K562 (cell line): ENCODE results near the gene GFOD2. TPM values are rescaled to one million over a fixed set of nuclear protein-coding genes. Genes with fewer than 3 reads are reported as not detected.

Experiments
- CEBPB ChIP-seq: fragments of 450-650 bp; IDR thresholded peaks from 2 replicates; pipeline ENCODE4 v1.6.1; 2016; ENCODE audit warnings: missing genetic modification characterization, missing compliant biosample characterization
- CHD1 ChIP-seq: fragments of 200-600 bp; sonication (generic); IDR thresholded peaks from one replicate; pipeline ENCODE4 v1.6.1; 2012; ENCODE audit warnings: mild to moderate bottlenecking, moderate library complexity, low read length, inconsistent platforms
- EHMT2 ChIP-seq: fragments of 450-650 bp; IDR thresholded peaks from 2 replicates; pipeline ENCODE4 v1.6.1; 2018; ENCODE audit warnings: antibody characterized with exemption
- HDAC1 ChIP-seq, 2 experiments: fragments of 450-650 bp; IDR thresholded peaks; 2 replicates each; pipeline ENCODE4 v1.6.1; 2016 to 2017; ENCODE audit warnings: inconsistent platforms in 1 of 2, mild to moderate bottlenecking in 1 of 2, moderate library complexity in 1 of 2
- MED1 ChIP-seq: sonication (generic); formaldehyde crosslinking; IDR thresholded peaks from 2 replicates; pipeline ENCODE4 v1.8.1; 2023; ENCODE audit warnings: missing genetic modification reagents, borderline replicate concordance
- PHB ChIP-seq: fragments of 250-450 bp; sonication (Bioruptor Pico); IDR thresholded peaks from 2 replicates; pipeline ENCODE4 v1.5.0; 2021
- SNAPC5 ChIP-seq: fragments of 250-450 bp; sonication (Bioruptor Pico); IDR thresholded peaks from 2 replicates; pipeline ENCODE4 v1.8.0; 2021; ENCODE audit warnings: moderate library complexity, mild to moderate bottlenecking, inconsistent platforms
- TGIF2 ChIP-seq: sonication (generic); formaldehyde crosslinking; IDR thresholded peaks from 2 replicates; pipeline ENCODE4 v1.8.1; 2022; ENCODE audit warnings: mild to moderate bottlenecking, missing genetic modification reagents, moderate library complexity
- TOE1 ChIP-seq, 2 experiments: fragments of 450-650 bp in 1 of 2; sonication (generic) in 1 of 2; formaldehyde crosslinking in 1 of 2; IDR thresholded peaks; 2 replicates each; pipeline versions ENCODE4 v1.7.1 to v1.8.0; 2016 to 2022; ENCODE audit warnings: borderline replicate concordance in 2 of 2, mild to moderate bottlenecking in 2 of 2, antibody characterized with exemption in 1 of 2, inconsistent platforms in 1 of 2, low read depth in 1 of 2, missing genetic modification reagents in 1 of 2, moderate library complexity in 1 of 2
- YY1 ChIP-seq, 3 experiments: IDR thresholded peaks; 2 replicates each; pipeline ENCODE4 v1.6.1; 2011; ENCODE audit warnings: low read length in 2 of 3, mild to moderate bottlenecking in 2 of 3, moderate library complexity in 2 of 3, borderline replicate concordance in 1 of 3, control low read depth in 1 of 3, low read depth in 1 of 3; ENCODE audit not compliant: insufficient read depth in 3 of 3, insufficient replicate concordance in 2 of 3, control insufficient read depth in 1 of 3, insufficient read length in 1 of 3; ENCODE audit errors: extremely low read depth in 1 of 3
- ZKSCAN3 ChIP-seq: fragments of 250-450 bp; sonication (Bioruptor Pico); IDR thresholded peaks from 2 replicates; pipeline ENCODE4 v1.4.0; 2020
- ZNF175 ChIP-seq: fragments of 200-800 bp; sonication (Bioruptor generic); IDR thresholded peaks from 2 replicates; pipeline ENCODE4 v1.6.1; 2016; ENCODE audit warnings: low read depth, mild to moderate bottlenecking, missing genetic modification characterization, missing compliant biosample characterization
- polyA plus RNA-seq, 8 experiments: library from polyadenylated mRNA; depleted of rRNA in 4 of 8; stranded (reverse) in 5 of 8; unstranded in 3 of 8; fragments of >200 nt; fragmentation: Nextera tagmentation in 2 of 8; fragmentation: Illumina TruSeq in 1 of 8; extraction: Ambion mirVana in 2 of 8; extraction: Trizol in 1 of 8; gene quantifications; 2 replicates each; pipeline versions ENCODE4 v1.2.1 to v1.2.3, GENCODE V29; 2011 to 2014; ENCODE audit warnings: inconsistent platforms in 1 of 8, missing spikeins in 1 of 8
- total RNA-seq, 7 experiments: library from RNA; depleted of rRNA in 6 of 7; stranded (reverse); fragments of >200 nt in 6 of 7; fragmentation: Illumina TruSeq in 2 of 7; extraction: Trizol in 2 of 7; gene quantifications; 2 replicates each; pipeline versions ENCODE4 v1.2.1 to v1.2.3, GENCODE V29; 2011 to 2021; ENCODE audit warnings: low replicate concordance in 1 of 7
- TF ChIP-seq, protein P1 (sequence below), 2 experiments: fragments of 450-650 bp; formaldehyde crosslinking in 1 of 2; IDR thresholded peaks; 2 replicates each; pipeline versions ENCODE4 v1.4.0 to v1.6.1; 2014 to 2020; ENCODE audit warnings: mild to moderate bottlenecking in 2 of 2, borderline replicate concordance in 1 of 2, low read depth in 1 of 2
- TF ChIP-seq, protein P2 (sequence below): fragments of 450-650 bp; IDR thresholded peaks from 2 replicates; pipeline ENCODE4 v1.6.1; 2016; ENCODE audit warnings: antibody characterized with exemption

The GFOD2 gene
- total and polyA plus RNA-seq, 9 of the 15 experiments (the other 6 are each of a cell fraction or from before 2014, with no cell fraction given) = 1.9 to 15.8 (median 11.1) TPM

DNA sequence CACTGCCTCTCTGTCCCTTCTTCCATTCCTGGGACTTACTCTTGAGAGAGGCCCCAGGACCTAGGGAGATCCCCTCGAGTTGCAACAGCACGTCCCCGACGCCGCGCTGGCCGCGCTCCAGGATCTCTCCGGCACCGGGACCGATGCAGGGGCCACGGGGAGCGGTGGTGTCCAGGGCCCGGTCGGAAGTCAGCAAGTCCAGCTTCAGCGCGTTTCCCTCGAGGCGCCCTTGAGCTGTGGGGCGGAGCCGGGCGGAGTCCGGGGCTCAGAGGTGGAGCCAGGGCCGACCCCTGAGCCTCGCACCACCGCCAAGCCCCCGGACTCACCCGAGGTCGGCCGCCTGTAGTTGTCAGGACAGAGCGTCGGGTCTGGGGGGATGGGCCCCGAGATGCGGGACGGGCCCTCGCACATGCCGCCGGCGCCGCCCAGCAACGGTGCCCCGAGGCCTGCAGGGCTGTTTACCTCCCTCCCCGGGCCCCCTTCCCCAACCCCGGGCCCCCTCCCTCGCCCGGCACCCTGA is 53.0 kb downstream of the GFOD2 start (continued):
- TF ChIP-seq, protein P1, sequence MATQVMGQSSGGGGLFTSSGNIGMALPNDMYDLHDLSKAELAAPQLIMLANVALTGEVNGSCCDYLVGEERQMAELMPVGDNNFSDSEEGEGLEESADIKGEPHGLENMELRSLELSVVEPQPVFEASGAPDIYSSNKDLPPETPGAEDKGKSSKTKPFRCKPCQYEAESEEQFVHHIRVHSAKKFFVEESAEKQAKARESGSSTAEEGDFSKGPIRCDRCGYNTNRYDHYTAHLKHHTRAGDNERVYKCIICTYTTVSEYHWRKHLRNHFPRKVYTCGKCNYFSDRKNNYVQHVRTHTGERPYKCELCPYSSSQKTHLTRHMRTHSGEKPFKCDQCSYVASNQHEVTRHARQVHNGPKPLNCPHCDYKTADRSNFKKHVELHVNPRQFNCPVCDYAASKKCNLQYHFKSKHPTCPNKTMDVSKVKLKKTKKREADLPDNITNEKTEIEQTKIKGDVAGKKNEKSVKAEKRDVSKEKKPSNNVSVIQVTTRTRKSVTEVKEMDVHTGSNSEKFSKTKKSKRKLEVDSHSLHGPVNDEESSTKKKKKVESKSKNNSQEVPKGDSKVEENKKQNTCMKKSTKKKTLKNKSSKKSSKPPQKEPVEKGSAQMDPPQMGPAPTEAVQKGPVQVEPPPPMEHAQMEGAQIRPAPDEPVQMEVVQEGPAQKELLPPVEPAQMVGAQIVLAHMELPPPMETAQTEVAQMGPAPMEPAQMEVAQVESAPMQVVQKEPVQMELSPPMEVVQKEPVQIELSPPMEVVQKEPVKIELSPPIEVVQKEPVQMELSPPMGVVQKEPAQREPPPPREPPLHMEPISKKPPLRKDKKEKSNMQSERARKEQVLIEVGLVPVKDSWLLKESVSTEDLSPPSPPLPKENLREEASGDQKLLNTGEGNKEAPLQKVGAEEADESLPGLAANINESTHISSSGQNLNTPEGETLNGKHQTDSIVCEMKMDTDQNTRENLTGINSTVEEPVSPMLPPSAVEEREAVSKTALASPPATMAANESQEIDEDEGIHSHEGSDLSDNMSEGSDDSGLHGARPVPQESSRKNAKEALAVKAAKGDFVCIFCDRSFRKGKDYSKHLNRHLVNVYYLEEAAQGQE (IDR thresholded peaks at IDR 0.05; ENCODE audit: borderline replicate concordance) = no peak
- TF ChIP-seq, protein P1 (CRISPR knock-in tag; IDR thresholded peaks at IDR 0.05; ENCODE audit: low read depth) = no peak
- TF ChIP-seq EHMT2 (no peak), TGIF2 (no peak), HDAC1 (IDR thresholded peaks at IDR 0.05) (0 out of 4 replicates have a peak, but pooled peaks of 1 of the 2 experiments have one; percentile 19), CEBPB (tag) (0 out of 2 replicates have a peak, but pooled peaks have one; percentile 12), CHD1 (peak; percentile 22), ZKSCAN3 (CRISPR knock-in tag) (no peak), TOE1 (IDR thresholded peaks at IDR 0.05; ENCODE audit: borderline replicate concordance) (no peak), TOE1 (CRISPR knock-in tag; IDR thresholded peaks at IDR 0.05; ENCODE audit: borderline replicate concordance, low read depth) (no peak), YY1 (IDR thresholded peaks at IDR 0.05; ENCODE audit: borderline replicate concordance in 1 of 3, control insufficient read depth in 1 of 3, extremely low read depth in 1 of 3, insufficient read depth in 3 of 3, insufficient read length in 1 of 3, insufficient replicate concordance in 2 of 3, low read depth in 1 of 3, low read length in 2 of 3) (no peak), ZNF175 (CRISPR knock-in tag) (no peak), MED1 (CRISPR knock-in tag) (no peak), PHB (CRISPR knock-in tag) (no peak), SNAPC5 (CRISPR knock-in tag) (no peak)
- TF ChIP-seq, protein P2, sequence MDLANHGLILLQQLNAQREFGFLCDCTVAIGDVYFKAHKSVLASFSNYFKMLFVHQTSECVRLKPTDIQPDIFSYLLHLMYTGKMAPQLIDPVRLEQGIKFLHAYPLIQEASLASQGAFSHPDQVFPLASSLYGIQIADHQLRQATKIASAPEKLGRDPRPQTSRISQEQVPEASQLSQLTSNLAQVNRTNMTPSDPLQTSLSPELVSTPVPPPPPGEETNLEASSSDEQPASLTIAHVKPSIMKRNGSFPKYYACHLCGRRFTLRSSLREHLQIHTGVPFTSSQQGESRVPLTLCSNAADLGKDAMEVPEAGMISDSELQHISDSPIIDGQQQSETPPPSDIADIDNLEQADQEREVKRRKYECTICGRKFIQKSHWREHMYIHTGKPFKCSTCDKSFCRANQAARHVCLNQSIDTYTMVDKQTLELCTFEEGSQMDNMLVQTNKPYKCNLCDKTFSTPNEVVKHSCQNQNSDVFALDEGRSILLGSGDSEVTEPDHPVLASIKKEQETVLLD = no peak
